GM19468 (cell line): ENCODE data around the gene MARCHF5.
"Not testable (repeated sequence)": the region's sequence is repeated elsewhere in the genome, so short reads cannot be mapped to it uniquely, and the experiment has no call there.

Experiments used
- ATAC-seq: cut with Tn5 transposase; IDR thresholded peaks from one replicate; pipeline ENCODE4 v1.9.1; 2021; ENCODE audit warnings: mild to moderate bottlenecking, moderate library complexity, moderate number of reproducible peaks; ENCODE audit not compliant: unreplicated experiment; ENCODE audit errors: extremely low read depth

MARCHF5 gene

GRCh38 chr10:92384741-92385140, 93.8 kb downstream of the MARCHF5 start:
- ATAC-seq: no peak

- no peak for ATAC-seq
These were observed 94.9 kb downstream of the MARCHF5 start for GRCh38 chr10:92385831-92386230.

GRCh38 chr10:92387289-92387940, 96.4 kb downstream of the MARCHF5 start:
- no peak for ATAC-seq

GRCh38 chr10:92393173-92393572, 102.2 kb downstream of the MARCHF5 start:
- not testable (repeated sequence) for ATAC-seq

GRCh38 chr10:92395271-92395670, 104.3 kb downstream of the MARCHF5 start:
- ATAC-seq: no peak

GRCh38 chr10:92402234-92402633, 111.3 kb downstream of the MARCHF5 start:
- not testable (repeated sequence) for ATAC-seq
